ENCODE data around the gene GAA.

DNA sequence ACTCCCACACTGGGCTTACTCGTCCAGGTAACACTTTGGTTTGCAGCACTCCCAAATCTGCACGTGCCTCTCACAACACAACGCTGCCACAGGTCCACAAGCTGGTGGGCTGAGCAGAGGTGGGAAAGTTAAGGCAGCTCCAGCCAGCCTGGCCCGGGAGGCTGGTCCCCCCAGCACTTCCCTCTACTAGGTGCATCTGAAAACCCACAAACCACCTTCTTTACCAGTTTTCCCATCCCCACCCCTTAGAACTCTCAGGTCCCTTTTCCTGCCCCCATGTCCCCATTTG lies 1.4 kb upstream of the GAA start:
- TF ChIP-seq, protein P1, sequence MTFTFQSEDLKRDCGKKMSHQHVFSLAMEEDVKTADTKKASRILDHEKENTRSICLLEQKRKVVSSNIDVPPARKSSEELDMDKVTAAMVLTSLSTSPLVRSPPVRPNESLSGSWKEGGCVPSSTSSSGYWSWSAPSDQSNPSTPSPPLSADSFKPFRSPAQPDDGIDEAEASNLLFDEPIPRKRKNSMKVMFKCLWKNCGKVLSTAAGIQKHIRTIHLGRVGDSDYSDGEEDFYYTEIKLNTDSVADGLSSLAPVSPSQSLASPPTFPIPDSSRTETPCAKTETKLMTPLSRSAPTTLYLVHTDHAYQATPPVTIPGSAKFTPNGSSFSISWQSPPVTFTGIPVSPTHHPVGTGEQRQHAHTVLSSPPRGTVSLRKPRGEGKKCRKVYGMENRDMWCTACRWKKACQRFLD (CRISPR knock-in tag; IDR thresholded peaks at IDR 0.05; ENCODE audit: borderline replicate concordance) = no peak
- no peak for TF ChIP-seq SIN3B (IDR thresholded peaks at IDR 0.05; ENCODE audit: low read length)
- no peak for TF ChIP-seq XRCC5 (optimal IDR thresholded peaks at IDR 0.05; ENCODE audit: low read length)
- TF ChIP-seq ZNF367 (CRISPR knock-in tag; IDR thresholded peaks at IDR 0.05; ENCODE audit: borderline replicate concordance) = no peak
- TF ChIP-seq CBX5 (CRISPR knock-in tag; IDR thresholded peaks at IDR 0.05; ENCODE audit: borderline replicate concordance) = no peak
- no peak for TF ChIP-seq ZNF557 (CRISPR knock-in tag; IDR thresholded peaks at IDR 0.05)
- no peak for TF ChIP-seq JDP2 (CRISPR knock-in tag; IDR thresholded peaks at IDR 0.05; ENCODE audit: borderline replicate concordance)
- TF ChIP-seq, protein P2, sequence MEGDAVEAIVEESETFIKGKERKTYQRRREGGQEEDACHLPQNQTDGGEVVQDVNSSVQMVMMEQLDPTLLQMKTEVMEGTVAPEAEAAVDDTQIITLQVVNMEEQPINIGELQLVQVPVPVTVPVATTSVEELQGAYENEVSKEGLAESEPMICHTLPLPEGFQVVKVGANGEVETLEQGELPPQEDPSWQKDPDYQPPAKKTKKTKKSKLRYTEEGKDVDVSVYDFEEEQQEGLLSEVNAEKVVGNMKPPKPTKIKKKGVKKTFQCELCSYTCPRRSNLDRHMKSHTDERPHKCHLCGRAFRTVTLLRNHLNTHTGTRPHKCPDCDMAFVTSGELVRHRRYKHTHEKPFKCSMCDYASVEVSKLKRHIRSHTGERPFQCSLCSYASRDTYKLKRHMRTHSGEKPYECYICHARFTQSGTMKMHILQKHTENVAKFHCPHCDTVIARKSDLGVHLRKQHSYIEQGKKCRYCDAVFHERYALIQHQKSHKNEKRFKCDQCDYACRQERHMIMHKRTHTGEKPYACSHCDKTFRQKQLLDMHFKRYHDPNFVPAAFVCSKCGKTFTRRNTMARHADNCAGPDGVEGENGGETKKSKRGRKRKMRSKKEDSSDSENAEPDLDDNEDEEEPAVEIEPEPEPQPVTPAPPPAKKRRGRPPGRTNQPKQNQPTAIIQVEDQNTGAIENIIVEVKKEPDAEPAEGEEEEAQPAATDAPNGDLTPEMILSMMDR (CRISPR knock-in tag; IDR thresholded peaks at IDR 0.05) = no peak

All from HepG2 (cell line).